Heart left ventricle (tissue), 16 donors: ENCODE data around the gene SYPL1. TPM values are rescaled to one million over a fixed set of nuclear protein-coding genes. Genes with fewer than 3 reads are reported as not detected.
A peak's percentile ranks its signal among the peaks of the same experiment; 100 is the strongest.

Source experiments
- ATAC-seq, 4 donors: fragments of 200-7000 bp; cut with Tn5 transposase; one replicate each; pipeline ENCODE4 v1.9.1; 2020 to 2022; ENCODE audit warnings: moderate library complexity in 4 of 4, mild to moderate bottlenecking in 3 of 4, moderate number of reproducible peaks in 1 of 4
- DNase-seq, 5 donors: peaks; one replicate each; pipeline ENCODE4 v3.0.0-alpha.2; 2020
- H3K27ac ChIP-seq, 12 donors: fragments of 200-600 bp; sonication (generic) in 4 of 12; one replicate each; pipeline versions ENCODE4 v1.5.0 to v1.8.0; 2016 to 2022; ENCODE audit warnings: mild to moderate bottlenecking in 2 of 12
- H3K27me3 ChIP-seq, 9 donors: fragments of 200-600 bp; sonication (generic) in 2 of 9; one replicate each; pipeline versions ENCODE4 v1.5.1 to v1.8.0; 2016 to 2022; ENCODE audit warnings: mild to moderate bottlenecking in 3 of 9
- H3K36me3 ChIP-seq, 9 donors: fragments of 200-600 bp; sonication (generic) in 2 of 9; one replicate each; pipeline versions ENCODE4 v1.5.0 to v1.8.0; 2018 to 2022; ENCODE audit warnings: mild to moderate bottlenecking in 2 of 9
- H3K4me1 ChIP-seq, 12 donors: fragments of 200-600 bp; sonication (generic) in 4 of 12; one replicate each; pipeline versions ENCODE4 v1.5.0 to v1.8.0; 2016 to 2022; ENCODE audit warnings: mild to moderate bottlenecking in 3 of 12
- H3K4me3 ChIP-seq, 12 donors: fragments of 200-600 bp; sonication (generic) in 4 of 12; one replicate each; pipeline versions ENCODE4 v1.5.0 to v1.8.0; 2017 to 2022; ENCODE audit warnings: mild to moderate bottlenecking in 9 of 12, moderate library complexity in 4 of 12
- H3K9me3 ChIP-seq, 12 donors: fragments of 200-600 bp; sonication (generic) in 4 of 12; one replicate each; pipeline versions ENCODE4 v1.5.0 to v1.8.0; 2016 to 2022; ENCODE audit warnings: mild to moderate bottlenecking in 1 of 12
- POLR2A ChIP-seq, 2 donors: fragments of 450-650 bp; IDR thresholded peaks; one replicate each; pipeline ENCODE4 v1.6.1; 2017; ENCODE audit warnings: antibody characterized with exemption in 2 of 2, mild to moderate bottlenecking in 2 of 2, moderate library complexity in 2 of 2
- WGBS, 4 donors: extraction: QIAGEN DNeasy Blood & Tissue Kit in 2 of 4; methylation state at CpG; one replicate each; pipeline versions ENCODE4 v1.1.5 to v1.1.7; 2013 to 2018; 5-methylcytosine and 5-hydroxymethylcytosine counted together
- intact Hi-C, 10 donors: fragments of 100-400 bp; cut with DNase I; formaldehyde crosslinking; loops; one replicate each; pipeline versions ENCODE4 v1.11.1 to v1.14.2; 2022
- polyA plus RNA-seq, 2 donors: library from polyadenylated mRNA; stranded (reverse); fragments of 200-250 nt; gene quantifications; one replicate each; pipeline ENCODE4 v1.2.3, GENCODE V29; 2013
- total RNA-seq, 9 donors: library from RNA; depleted of rRNA in 2 of 9; stranded (reverse); fragments of >200 nt in 2 of 9; fragmentation: NEBNext Ultra II Directional in 3 of 9; extraction: Animal tissue kit (Norgen Biotek cat#: 25700) in 3 of 9; gene quantifications; one replicate each; pipeline versions ENCODE4 v1.1.0 to v1.2.4, GENCODE V29; 2016 to 2023
- TF ChIP-seq, protein P1 (sequence below), 12 donors: fragments of 200-600 bp; sonication (generic) in 4 of 12; IDR thresholded peaks; one replicate each; pipeline versions ENCODE4 v1.5.0 to v1.8.0; 2018 to 2022; ENCODE audit warnings: antibody characterized with exemption in 12 of 12, mild to moderate bottlenecking in 5 of 12
- donor health status: ischemic (EF 13 %, LVEDD 7.1; RV severe dilation, severe dysfunction).
- donor health status: healthy with polysubstance abuse.
- donor health status: DM: no; HTN: yes; CAD: no.
- donor health status: DM: no; HTN: no; CAD: no.
- donor health status: ischemic (EF 25% LVEDD 6.9; RV normal size, moderate dysfunction).
- donor health status: ischemic (EF 25% LVEDD 5.7; RV mildly dilated, moderate dysfunction).
- donor health status: healthy.
- donor health status: DM: yes; HTN: yes; CAD: no.
- donor health status: ischemic (EF 35%, LVEDD 5.7; RV mildly dilated, moderate dysfunction).
- donor health status: nonischemic (EF 11% LVEDD 7.7; RV severe dilation, severe dysfunction).
- donor health status: DM: yes; HTN: yes; CAD: no.
- donor health status: PGD.
- donor health status: ischemic (EF 29% LVEDD 5.4; RV normal size, mild dysfunction).
- donor health status: nonischemic (EF 23%, LVEDD 6.1; RV moderate dilation, normal function).

SYPL1 gene
- total and polyA plus RNA-seq, 11 donors, result 70.6 to 99.8 (median 78.5) TPM

DNA sequence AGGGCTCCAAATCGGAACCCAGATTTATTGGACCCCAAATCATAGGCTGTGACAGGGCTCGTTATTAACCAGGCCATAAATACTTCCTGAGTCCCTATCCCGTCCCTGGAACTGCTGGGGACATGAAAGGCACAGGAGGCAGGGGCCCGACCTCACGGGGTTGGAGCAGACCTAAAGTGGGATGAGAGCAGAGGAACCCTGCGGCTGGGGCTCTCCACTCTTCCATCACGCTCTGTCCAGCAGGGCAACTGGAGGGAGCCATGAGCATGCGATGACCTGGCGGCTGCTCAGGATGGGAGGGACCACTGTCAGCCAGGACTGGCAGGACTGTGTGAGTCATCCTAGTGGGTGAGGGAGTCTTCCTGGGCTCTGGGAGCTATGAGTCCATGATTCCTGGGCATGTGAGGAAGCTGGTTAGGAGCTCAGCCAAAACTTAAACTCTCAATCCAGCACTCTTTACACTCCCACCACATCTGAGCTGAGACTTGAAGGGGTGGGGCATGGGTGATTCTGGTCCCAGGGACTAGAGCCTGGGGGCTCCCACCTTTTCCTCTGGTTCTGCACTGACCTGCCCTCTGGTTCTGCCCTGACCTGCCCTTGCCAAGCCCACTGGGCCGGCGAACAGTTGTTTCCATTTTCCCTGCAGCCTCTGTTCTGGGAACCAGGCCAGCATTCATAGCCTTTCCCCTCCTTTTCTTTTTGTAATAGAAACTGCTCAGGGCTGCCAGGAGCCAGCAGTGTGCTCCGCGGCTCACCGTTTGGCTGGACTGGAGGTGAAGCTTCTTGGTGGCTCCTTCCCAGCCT lies 47.1 kb downstream of the SYPL1 start:
- DNase-seq (peak; percentile 84 to 94 (median 89)), ATAC-seq (peak; percentile 94 to 96 (median 94))
- Histone ChIP-seq H3K9me3 (no peaks in the 10 kb centered on the region), H3K27ac (peak overlapping the region; percentile 65 to 96 (median 86)), H3K4me1 (peaks cover 0 to 38% (median 32%) of the 10 kb centered on the region in 12 donors), H3K27me3 (no peaks in the 10 kb centered on the region), H3K36me3 (no peaks in the 10 kb centered on the region), H3K4me3 (peak overlapping the region in 10 of 12 donors; percentile 7 to 51 (median 34))
- TF ChIP-seq POLR2A (IDR thresholded peaks at IDR 0.05), result no peak
- TF ChIP-seq, protein P1, sequence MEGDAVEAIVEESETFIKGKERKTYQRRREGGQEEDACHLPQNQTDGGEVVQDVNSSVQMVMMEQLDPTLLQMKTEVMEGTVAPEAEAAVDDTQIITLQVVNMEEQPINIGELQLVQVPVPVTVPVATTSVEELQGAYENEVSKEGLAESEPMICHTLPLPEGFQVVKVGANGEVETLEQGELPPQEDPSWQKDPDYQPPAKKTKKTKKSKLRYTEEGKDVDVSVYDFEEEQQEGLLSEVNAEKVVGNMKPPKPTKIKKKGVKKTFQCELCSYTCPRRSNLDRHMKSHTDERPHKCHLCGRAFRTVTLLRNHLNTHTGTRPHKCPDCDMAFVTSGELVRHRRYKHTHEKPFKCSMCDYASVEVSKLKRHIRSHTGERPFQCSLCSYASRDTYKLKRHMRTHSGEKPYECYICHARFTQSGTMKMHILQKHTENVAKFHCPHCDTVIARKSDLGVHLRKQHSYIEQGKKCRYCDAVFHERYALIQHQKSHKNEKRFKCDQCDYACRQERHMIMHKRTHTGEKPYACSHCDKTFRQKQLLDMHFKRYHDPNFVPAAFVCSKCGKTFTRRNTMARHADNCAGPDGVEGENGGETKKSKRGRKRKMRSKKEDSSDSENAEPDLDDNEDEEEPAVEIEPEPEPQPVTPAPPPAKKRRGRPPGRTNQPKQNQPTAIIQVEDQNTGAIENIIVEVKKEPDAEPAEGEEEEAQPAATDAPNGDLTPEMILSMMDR (IDR thresholded peaks at IDR 0.05), result peak in 1 of 12 donors; percentile 18
- 23 to 35% (median 29%) methylated on average over 11 to 14 of the region's 14 CpGs for WGBS, 4 donors
- intact Hi-C loops, result loop anchor here in 8 of 10 donors (1.0 to 10.0 kb wide), 6 partner anchors 46 to 220 kb away; partner anchors contain the start of genes SYPL1 (in 7 of the 8) and NAMPT (in 2 of the 8)

DNA sequence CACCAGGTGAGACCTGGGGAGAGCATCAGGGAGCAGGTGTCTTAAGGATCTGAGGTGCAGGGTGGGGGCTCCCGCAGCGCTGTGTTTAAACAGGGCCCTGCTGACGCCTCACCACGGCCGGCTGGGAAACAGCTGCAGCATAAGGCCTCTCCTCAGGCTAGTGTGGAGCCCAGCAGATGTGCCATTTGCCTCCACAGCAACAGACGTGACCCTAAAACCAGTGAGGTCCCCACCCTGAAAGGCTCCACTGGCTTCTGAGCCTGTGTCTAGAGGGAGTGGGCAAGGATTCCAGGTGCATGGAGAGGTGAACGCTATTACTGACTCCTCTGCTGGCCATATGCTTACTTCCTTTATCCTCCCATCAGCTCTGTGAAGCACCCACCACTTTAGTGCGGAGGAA lies 47.8 kb downstream of the SYPL1 start:
- no peak for ATAC-seq
- intact Hi-C loops, result loop anchor here in 4 of 10 donors (2.0 to 10.0 kb wide), 4 partner anchors 46 to 220 kb away; partner anchors contain the start of genes NAMPT (in 2 of the 4) and SYPL1 (in 2 of the 4)
- peaks cover 0 to 33% (median 29%) of the 10 kb centered on the region in 12 donors for H3K4me1 ChIP-seq
- H3K9me3 ChIP-seq, result no peaks in the 10 kb centered on the region
- H3K4me3 ChIP-seq, result no peak overlapping the region
- no peak for DNase-seq
- no peaks in the 10 kb centered on the region for H3K27me3 ChIP-seq
- H3K27ac ChIP-seq, result peak overlapping the region; percentile 65 to 96 (median 86)
- no peak for TF ChIP-seq POLR2A (IDR thresholded peaks at IDR 0.05)
- TF ChIP-seq, protein P1 (IDR thresholded peaks at IDR 0.05), result no peak
- 79 to 87% (median 86%) methylated on average over 8 of the region's 8 CpGs for WGBS, 4 donors
- no peaks in the 10 kb centered on the region for H3K36me3 ChIP-seq

DNA sequence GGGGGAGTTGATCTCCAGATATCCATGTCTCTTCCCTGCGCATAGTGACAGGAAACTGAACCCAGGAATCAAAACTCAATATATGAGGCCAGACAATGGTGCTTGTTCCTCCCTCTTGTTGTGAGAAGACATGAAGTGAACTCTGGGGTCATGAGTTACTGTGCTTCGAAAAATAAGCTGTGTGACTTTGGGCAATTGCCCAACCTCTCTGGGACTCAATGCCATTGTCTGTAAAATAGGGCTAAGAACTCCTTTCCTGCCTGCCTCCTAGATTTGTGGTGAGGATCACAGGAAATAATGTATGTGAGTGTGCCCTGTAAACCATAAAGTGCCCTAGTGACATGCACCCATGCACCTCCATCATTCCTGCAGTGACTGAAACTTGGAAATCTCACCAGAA lies 48.4 kb downstream of the SYPL1 start:
- Histone ChIP-seq H3K27ac (peak overlapping the region in 1 of 12 donors; percentile 87), H3K4me3 (no peak overlapping the region), H3K27me3 (no peaks in the 10 kb centered on the region), H3K4me1 (peaks cover 0 to 37% (median 24%) of the 10 kb centered on the region in 12 donors), H3K36me3 (no peaks in the 10 kb centered on the region), H3K9me3 (no peaks in the 10 kb centered on the region)
- TF ChIP-seq, protein P1 (IDR thresholded peaks at IDR 0.05), result no peak
- TF ChIP-seq POLR2A (IDR thresholded peaks at IDR 0.05), result no peak
- DNase-seq, result no peak
- 55 to 77% (median 74%) methylated on average over 2 of the region's 2 CpGs for WGBS, 4 donors
- intact Hi-C loops, result loop anchor here in 4 of 10 donors (2.0 to 10.0 kb wide), 4 partner anchors 47 to 221 kb away; partner anchors contain the start of genes NAMPT (in 2 of the 4) and SYPL1 (in 2 of the 4)
- ATAC-seq, result no peak

DNA sequence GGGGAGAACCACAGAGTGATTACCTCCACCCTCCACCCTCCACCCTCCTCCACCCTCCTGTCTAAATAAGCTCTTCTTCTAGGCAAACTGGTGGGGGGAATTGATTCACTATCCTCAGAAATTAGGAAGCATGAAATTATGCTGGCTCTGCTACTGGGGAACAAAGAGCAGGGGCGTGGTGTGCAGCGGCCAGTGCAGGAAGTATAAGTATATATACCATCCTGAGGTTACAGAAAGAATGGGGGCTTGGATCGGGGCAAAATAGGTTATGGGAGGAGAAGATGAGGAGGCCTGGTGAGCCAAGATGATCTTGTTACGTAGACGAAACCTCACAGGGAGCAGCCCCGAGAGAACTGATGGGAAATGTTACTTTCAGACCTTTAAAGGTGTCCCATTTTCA lies 49.1 kb downstream of the SYPL1 start:
- no peak for TF ChIP-seq POLR2A (IDR thresholded peaks at IDR 0.05)
- TF ChIP-seq, protein P1 (IDR thresholded peaks at IDR 0.05), result no peak
- 83 to 91% (median 86%) methylated on average over 6 of the region's 6 CpGs for WGBS, 4 donors
- H3K27me3 ChIP-seq, result no peaks in the 10 kb centered on the region
- intact Hi-C loops, result loop anchor here in 3 of 10 donors (5.0 to 10.0 kb wide), 2 partner anchors 49 to 222 kb away; partner anchors contain the start of genes NAMPT (in 2 of the 3) and SYPL1 (in 1 of the 3)
- no peaks in the 10 kb centered on the region for H3K36me3 ChIP-seq
- no peaks in the 10 kb centered on the region for H3K9me3 ChIP-seq
- ATAC-seq (no peak), DNase-seq (no peak)
- peak overlapping the region in 1 of 12 donors; percentile 87 for H3K27ac ChIP-seq
- H3K4me1 ChIP-seq, result peaks cover 0 to 37% (median 26%) of the 10 kb centered on the region in 12 donors
- no peak overlapping the region for H3K4me3 ChIP-seq
